HepG2 (cell line): ENCODE measurements around the gene POFUT2. TPM values are rescaled to one million over a fixed set of nuclear protein-coding genes. Genes with fewer than 3 reads are reported as not detected.

ENCODE experiments used
- ASH2L ChIP-seq: fragments of 300-600, 200-600 bp; sonication (generic); IDR thresholded peaks from 2 replicates; pipeline ENCODE4 v1.7.0; 2017; ENCODE audit warnings: low read depth, mild to moderate bottlenecking, moderate library complexity, mixed read lengths, low read length; ENCODE audit not compliant: insufficient read length
- ESRRA ChIP-seq: sonication (generic); formaldehyde crosslinking; IDR thresholded peaks from 2 replicates; pipeline ENCODE4 v1.5.1; 2020; ENCODE audit warnings: mild to moderate bottlenecking, low read depth, missing genetic modification reagents
- IKZF1 ChIP-seq: fragments of 450-650 bp; IDR thresholded peaks from 2 replicates; pipeline ENCODE4 v1.7.1; 2016
- MED1 ChIP-seq: sonication (generic); formaldehyde crosslinking; IDR thresholded peaks from 2 replicates; pipeline ENCODE4 v1.4.0; 2020; ENCODE audit warnings: missing genetic modification reagents
- NR1H2 ChIP-seq: sonication (generic); formaldehyde crosslinking; IDR thresholded peaks from 2 replicates; pipeline ENCODE4 v1.8.1; 2022; ENCODE audit warnings: low read depth, missing genetic modification reagents, borderline replicate concordance
- RAD21 ChIP-seq: fragments of 450-650 bp; formaldehyde crosslinking; IDR thresholded peaks from 2 replicates; pipeline ENCODE4 v1.5.0; 2020; ENCODE audit warnings: mild to moderate bottlenecking
- ZFP90 ChIP-seq: sonication (generic); formaldehyde crosslinking; IDR thresholded peaks from 2 replicates; pipeline ENCODE4 v1.8.0; 2022; ENCODE audit warnings: missing genetic modification reagents, mild to moderate bottlenecking, inconsistent platforms, borderline replicate concordance
- ZNF136 ChIP-seq: sonication (generic); formaldehyde crosslinking; IDR thresholded peaks from 2 replicates; pipeline ENCODE4 v1.8.1; 2022; ENCODE audit warnings: low read depth, mild to moderate bottlenecking, moderate library complexity, missing genetic modification reagents
- ZNF292 ChIP-seq: sonication (generic); formaldehyde crosslinking; IDR thresholded peaks from 2 replicates; pipeline ENCODE4 v1.8.1; 2022; ENCODE audit warnings: mild to moderate bottlenecking, low read depth, missing genetic modification reagents, borderline replicate concordance
- ZNF660 ChIP-seq: sonication (generic); formaldehyde crosslinking; IDR thresholded peaks from 2 replicates; pipeline ENCODE4 v1.5.1; 2020; ENCODE audit warnings: mild to moderate bottlenecking, low read depth, missing genetic modification reagents, borderline replicate concordance
- ZNF713 ChIP-seq: sonication (generic); formaldehyde crosslinking; IDR thresholded peaks from 2 replicates; pipeline ENCODE4 v1.4.0; 2020; ENCODE audit warnings: mild to moderate bottlenecking, missing genetic modification reagents
- ZNF879 ChIP-seq: sonication (generic); formaldehyde crosslinking; IDR thresholded peaks from 2 replicates; pipeline ENCODE4 v1.8.1; 2023; ENCODE audit warnings: missing genetic modification reagents
- polyA plus RNA-seq, 8 experiments: library from polyadenylated mRNA; depleted of rRNA in 3 of 8; stranded (reverse) in 7 of 8; unstranded in 1 of 8; fragments of >200 nt; fragmentation: Illumina TruSeq in 4 of 8; extraction: Trizol in 4 of 8; gene quantifications; 2 replicates each; pipeline versions ENCODE4 v1.2.1 to v1.2.3, GENCODE V29; 2011 to 2016; ENCODE audit warnings: low read depth in 4 of 8, missing spikeins in 1 of 8, mixed read lengths in 1 of 8; ENCODE audit not compliant: insufficient read depth in 1 of 8
- total RNA-seq, 5 experiments: library from RNA; depleted of rRNA; stranded (reverse); fragments of >200 nt; fragmentation: Illumina TruSeq; extraction: Trizol; gene quantifications; 2 replicates each; pipeline ENCODE4 v1.2.3, GENCODE V29; 2016; ENCODE audit warnings: low read depth in 1 of 5
- TF ChIP-seq, protein P1 (sequence below): sonication (generic); formaldehyde crosslinking; IDR thresholded peaks from 2 replicates; pipeline ENCODE4 v1.5.1; 2020; ENCODE audit warnings: mild to moderate bottlenecking, missing genetic modification reagents, moderate library complexity
- TF ChIP-seq, protein P2 (sequence below): sonication (generic); formaldehyde crosslinking; IDR thresholded peaks from 2 replicates; pipeline ENCODE4 v1.5.0; 2020; ENCODE audit warnings: missing genetic modification reagents
- TF ChIP-seq, protein P3 (sequence below): sonication (generic); formaldehyde crosslinking; IDR thresholded peaks from 2 replicates; pipeline ENCODE4 v1.4.0; 2020; ENCODE audit warnings: missing genetic modification reagents
- TF ChIP-seq, protein P4 (sequence below): sonication (generic); formaldehyde crosslinking; IDR thresholded peaks from 2 replicates; pipeline ENCODE4 v1.4.0; 2020; ENCODE audit warnings: mild to moderate bottlenecking, missing genetic modification reagents
- TF ChIP-seq, protein P5 (sequence below): IDR thresholded peaks from 2 replicates; pipeline ENCODE4 v1.6.1; 2016; ENCODE audit warnings: low read depth, control low read depth
- TF ChIP-seq, protein P6 (sequence below): sonication (generic); formaldehyde crosslinking; IDR thresholded peaks from 2 replicates; pipeline ENCODE4 v1.4.0; 2020; ENCODE audit warnings: missing genetic modification reagents, borderline replicate concordance
- TF ChIP-seq, protein P7 (sequence below): sonication (generic); formaldehyde crosslinking; IDR thresholded peaks from 2 replicates; pipeline ENCODE4 v1.9.0; 2021; ENCODE audit warnings: missing genetic modification reagents, borderline replicate concordance

Gene POFUT2
- total and polyA plus RNA-seq, 2 of the 13 experiments (the other 11 are each of a cell fraction or from before 2014, with no cell fraction given) = 22.8 to 24.0 TPM

DNA sequence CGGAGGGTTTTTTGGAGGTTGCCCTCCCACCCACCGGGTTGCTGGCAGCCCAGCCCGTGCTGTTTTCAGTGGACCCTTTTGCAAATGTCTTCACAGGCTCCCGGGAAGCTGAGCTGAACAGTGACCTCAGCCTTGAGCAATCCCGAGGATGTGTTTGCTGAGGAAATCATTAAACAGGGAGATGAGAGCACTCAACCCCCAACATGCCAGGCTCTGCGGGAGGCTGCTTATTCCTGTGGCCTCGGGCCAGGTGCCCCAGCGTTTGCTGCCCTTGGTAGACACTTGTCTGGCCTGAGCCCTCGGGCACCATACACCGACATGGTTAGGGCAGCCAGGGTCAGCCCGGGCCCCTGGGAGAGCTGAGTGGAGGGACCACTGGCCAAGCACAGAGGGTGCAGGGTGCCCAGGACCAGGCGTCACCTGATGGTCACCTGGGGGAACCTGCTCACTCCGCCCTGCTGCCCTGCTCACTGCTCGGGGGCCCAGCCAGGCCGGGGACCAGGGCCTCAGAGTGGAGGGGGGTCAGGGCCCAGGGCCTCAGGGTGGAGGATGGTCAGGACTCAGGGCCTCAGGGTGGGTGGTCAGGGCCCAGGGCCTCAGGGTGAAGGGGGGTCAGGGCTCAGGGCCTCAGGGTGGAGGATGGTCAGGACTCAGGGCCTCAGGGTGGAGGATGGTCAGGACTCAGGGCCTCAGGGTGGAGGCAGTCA lies 42.5 kb upstream of the POFUT2 start (continued):
- TF ChIP-seq, protein P1, sequence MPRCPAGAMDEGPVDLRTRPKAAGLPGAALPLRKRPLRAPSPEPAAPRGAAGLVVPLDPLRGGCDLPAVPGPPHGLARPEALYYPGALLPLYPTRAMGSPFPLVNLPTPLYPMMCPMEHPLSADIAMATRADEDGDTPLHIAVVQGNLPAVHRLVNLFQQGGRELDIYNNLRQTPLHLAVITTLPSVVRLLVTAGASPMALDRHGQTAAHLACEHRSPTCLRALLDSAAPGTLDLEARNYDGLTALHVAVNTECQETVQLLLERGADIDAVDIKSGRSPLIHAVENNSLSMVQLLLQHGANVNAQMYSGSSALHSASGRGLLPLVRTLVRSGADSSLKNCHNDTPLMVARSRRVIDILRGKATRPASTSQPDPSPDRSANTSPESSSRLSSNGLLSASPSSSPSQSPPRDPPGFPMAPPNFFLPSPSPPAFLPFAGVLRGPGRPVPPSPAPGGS (CRISPR knock-in tag) = no peak
- TF ChIP-seq ZNF879 (CRISPR knock-in tag) (no peak), ZFP90 (CRISPR knock-in tag) (no peak), ESRRA (CRISPR knock-in tag) (no peak), ZNF136 (CRISPR knock-in tag) (no peak), NR1H2 (CRISPR knock-in tag) (no peak), ZNF713 (CRISPR knock-in tag) (no peak), ASH2L (peak; percentile 31), ZNF660 (no peak), ZNF292 (CRISPR knock-in tag) (no peak), IKZF1 (no peak), MED1 (CRISPR knock-in tag) (peak; percentile 59), RAD21 (CRISPR knock-in tag) (peak; percentile 29; the same call in 1 of the 2 replicates)
- TF ChIP-seq, protein P2, sequence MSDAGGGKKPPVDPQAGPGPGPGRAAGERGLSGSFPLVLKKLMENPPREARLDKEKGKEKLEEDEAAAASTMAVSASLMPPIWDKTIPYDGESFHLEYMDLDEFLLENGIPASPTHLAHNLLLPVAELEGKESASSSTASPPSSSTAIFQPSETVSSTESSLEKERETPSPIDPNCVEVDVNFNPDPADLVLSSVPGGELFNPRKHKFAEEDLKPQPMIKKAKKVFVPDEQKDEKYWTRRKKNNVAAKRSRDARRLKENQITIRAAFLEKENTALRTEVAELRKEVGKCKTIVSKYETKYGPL (CRISPR knock-in tag) = no peak
- TF ChIP-seq, protein P3, sequence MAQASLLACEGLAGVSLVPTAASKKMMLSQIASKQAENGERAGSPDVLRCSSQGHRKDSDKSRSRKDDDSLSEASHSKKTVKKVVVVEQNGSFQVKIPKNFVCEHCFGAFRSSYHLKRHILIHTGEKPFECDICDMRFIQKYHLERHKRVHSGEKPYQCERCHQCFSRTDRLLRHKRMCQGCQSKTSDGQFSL (CRISPR knock-in tag) = no peak
- TF ChIP-seq, protein P4, sequence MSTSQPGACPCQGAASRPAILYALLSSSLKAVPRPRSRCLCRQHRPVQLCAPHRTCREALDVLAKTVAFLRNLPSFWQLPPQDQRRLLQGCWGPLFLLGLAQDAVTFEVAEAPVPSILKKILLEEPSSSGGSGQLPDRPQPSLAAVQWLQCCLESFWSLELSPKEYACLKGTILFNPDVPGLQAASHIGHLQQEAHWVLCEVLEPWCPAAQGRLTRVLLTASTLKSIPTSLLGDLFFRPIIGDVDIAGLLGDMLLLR = no peak
- TF ChIP-seq, protein P5, sequence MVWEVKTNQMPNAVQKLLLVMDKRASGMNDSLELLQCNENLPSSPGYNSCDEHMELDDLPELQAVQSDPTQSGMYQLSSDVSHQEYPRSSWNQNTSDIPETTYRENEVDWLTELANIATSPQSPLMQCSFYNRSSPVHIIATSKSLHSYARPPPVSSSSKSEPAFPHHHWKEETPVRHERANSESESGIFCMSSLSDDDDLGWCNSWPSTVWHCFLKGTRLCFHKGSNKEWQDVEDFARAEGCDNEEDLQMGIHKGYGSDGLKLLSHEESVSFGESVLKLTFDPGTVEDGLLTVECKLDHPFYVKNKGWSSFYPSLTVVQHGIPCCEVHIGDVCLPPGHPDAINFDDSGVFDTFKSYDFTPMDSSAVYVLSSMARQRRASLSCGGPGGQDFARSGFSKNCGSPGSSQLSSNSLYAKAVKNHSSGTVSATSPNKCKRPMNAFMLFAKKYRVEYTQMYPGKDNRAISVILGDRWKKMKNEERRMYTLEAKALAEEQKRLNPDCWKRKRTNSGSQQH (CRISPR knock-in tag) = no peak
- TF ChIP-seq, protein P6, sequence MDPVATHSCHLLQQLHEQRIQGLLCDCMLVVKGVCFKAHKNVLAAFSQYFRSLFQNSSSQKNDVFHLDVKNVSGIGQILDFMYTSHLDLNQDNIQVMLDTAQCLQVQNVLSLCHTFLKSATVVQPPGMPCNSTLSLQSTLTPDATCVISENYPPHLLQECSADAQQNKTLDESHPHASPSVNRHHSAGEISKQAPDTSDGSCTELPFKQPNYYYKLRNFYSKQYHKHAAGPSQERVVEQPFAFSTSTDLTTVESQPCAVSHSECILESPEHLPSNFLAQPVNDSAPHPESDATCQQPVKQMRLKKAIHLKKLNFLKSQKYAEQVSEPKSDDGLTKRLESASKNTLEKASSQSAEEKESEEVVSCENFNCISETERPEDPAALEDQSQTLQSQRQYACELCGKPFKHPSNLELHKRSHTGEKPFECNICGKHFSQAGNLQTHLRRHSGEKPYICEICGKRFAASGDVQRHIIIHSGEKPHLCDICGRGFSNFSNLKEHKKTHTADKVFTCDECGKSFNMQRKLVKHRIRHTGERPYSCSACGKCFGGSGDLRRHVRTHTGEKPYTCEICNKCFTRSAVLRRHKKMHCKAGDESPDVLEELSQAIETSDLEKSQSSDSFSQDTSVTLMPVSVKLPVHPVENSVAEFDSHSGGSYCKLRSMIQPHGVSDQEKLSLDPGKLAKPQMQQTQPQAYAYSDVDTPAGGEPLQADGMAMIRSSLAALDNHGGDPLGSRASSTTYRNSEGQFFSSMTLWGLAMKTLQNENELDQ = no peak
- TF ChIP-seq, protein P7, sequence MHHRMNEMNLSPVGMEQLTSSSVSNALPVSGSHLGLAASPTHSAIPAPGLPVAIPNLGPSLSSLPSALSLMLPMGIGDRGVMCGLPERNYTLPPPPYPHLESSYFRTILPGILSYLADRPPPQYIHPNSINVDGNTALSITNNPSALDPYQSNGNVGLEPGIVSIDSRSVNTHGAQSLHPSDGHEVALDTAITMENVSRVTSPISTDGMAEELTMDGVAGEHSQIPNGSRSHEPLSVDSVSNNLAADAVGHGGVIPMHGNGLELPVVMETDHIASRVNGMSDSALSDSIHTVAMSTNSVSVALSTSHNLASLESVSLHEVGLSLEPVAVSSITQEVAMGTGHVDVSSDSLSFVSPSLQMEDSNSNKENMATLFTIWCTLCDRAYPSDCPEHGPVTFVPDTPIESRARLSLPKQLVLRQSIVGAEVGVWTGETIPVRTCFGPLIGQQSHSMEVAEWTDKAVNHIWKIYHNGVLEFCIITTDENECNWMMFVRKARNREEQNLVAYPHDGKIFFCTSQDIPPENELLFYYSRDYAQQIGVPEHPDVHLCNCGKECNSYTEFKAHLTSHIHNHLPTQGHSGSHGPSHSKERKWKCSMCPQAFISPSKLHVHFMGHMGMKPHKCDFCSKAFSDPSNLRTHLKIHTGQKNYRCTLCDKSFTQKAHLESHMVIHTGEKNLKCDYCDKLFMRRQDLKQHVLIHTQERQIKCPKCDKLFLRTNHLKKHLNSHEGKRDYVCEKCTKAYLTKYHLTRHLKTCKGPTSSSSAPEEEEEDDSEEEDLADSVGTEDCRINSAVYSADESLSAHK = no peak
